Activated CD4-positive, alpha-beta T cell treated with anti-CD3 and anti-CD28 coated beads, Interleukin-2, amount 50 U/mL, for 48 hours (primary cell): ENCODE data around the gene MAPK8.
"Not testable (repeated sequence)": the region's sequence is repeated elsewhere in the genome, so short reads cannot be mapped to it uniquely, and the experiment has no call there.

Experiments used
- DNase-seq, 2 experiments: peaks; one replicate each; pipeline ENCODE4 v3.0.0-alpha.2; 2020

The MAPK8 gene

GRCh38 chr10:48389846-48390557 lies 83.5 kb downstream of the MAPK8 start:
- DNase-seq = no peak

GRCh38 chr10:48390558-48390871 lies 84.0 kb downstream of the MAPK8 start:
- DNase-seq = no peak

- DNase-seq = peak in 1 of 2 experiments; percentile 6
These were observed 84.7 kb downstream of the MAPK8 start for GRCh38 chr10:48390933-48391845.

GRCh38 chr10:48391994-48392393 lies 85.5 kb downstream of the MAPK8 start:
- DNase-seq = no peak

GRCh38 chr10:48398261-48398660 lies 91.8 kb downstream of the MAPK8 start:
- no peak for DNase-seq

- no peak for DNase-seq
These were observed 92.6 kb downstream of the MAPK8 start for GRCh38 chr10:48399056-48399541.

GRCh38 chr10:48399551-48399950 lies 93.1 kb downstream of the MAPK8 start:
- no peak for DNase-seq

GRCh38 chr10:48400129-48400849 lies 93.8 kb downstream of the MAPK8 start:
- no peak for DNase-seq

- DNase-seq = no peak
These were observed 94.4 kb downstream of the MAPK8 start for GRCh38 chr10:48400850-48401220.

- no peak for DNase-seq
These were observed 98.2 kb downstream of the MAPK8 start for GRCh38 chr10:48404646-48405045.

- no peak for DNase-seq
These were observed 99.7 kb downstream of the MAPK8 start for GRCh38 chr10:48406204-48406603.

- DNase-seq = no peak
These were observed 100.2 kb downstream of the MAPK8 start for GRCh38 chr10:48406658-48407057.

- DNase-seq = no peak
These were observed 104.0 kb downstream of the MAPK8 start for GRCh38 chr10:48410503-48410902.

GRCh38 chr10:48411510-48411909 lies 105.0 kb downstream of the MAPK8 start:
- DNase-seq = no peak

- no peak for DNase-seq
These were observed 105.6 kb downstream of the MAPK8 start for GRCh38 chr10:48412081-48412480.

- no peak for DNase-seq
These were observed 106.5 kb downstream of the MAPK8 start for GRCh38 chr10:48412933-48413332.

- DNase-seq = no peak
These were observed 107.7 kb downstream of the MAPK8 start for GRCh38 chr10:48414160-48414559.

GRCh38 chr10:48414778-48415177 lies 108.3 kb downstream of the MAPK8 start:
- no peak for DNase-seq

- DNase-seq = no peak
These were observed 110.2 kb downstream of the MAPK8 start for GRCh38 chr10:48416584-48417232.

- no peak for DNase-seq
These were observed 110.9 kb downstream of the MAPK8 start for GRCh38 chr10:48417374-48417773.

- DNase-seq = no peak
These were observed 111.8 kb downstream of the MAPK8 start for GRCh38 chr10:48418189-48418788.

GRCh38 chr10:48419714-48420113 lies 113.2 kb downstream of the MAPK8 start:
- no peak for DNase-seq

- DNase-seq = not testable (repeated sequence)
These were observed 115.4 kb downstream of the MAPK8 start for GRCh38 chr10:48421862-48422261.
